Nucleus accumbens (tissue), 56 donors: ENCODE measurements around the gene KLF6.
A peak's percentile ranks its signal among the peaks of the same experiment; 100 is the strongest.

Experiments
- DNase-seq, 56 donors: peaks; one replicate each; lab custom pipeline; 2025; lab: John Stamatoyannopoulos, UW

Gene KLF6

GRCh38 chr10:3790272-3790671 lies 5.3 kb upstream of the KLF6 start:
- no peak for DNase-seq

- no peak for DNase-seq
These were observed 4.6 kb upstream of the KLF6 start for GRCh38 chr10:3789621-3790020.

- no peak for DNase-seq
These were observed 2.8 kb upstream of the KLF6 start for GRCh38 chr10:3787816-3788215.

GRCh38 chr10:3787016-3787400 lies 2.0 kb upstream of the KLF6 start:
- no peak for DNase-seq

- DNase-seq, result peak in 6 of 56 donors; percentile 19 to 37 (median 22)
These were observed 1.4 kb upstream of the KLF6 start for GRCh38 chr10:3786295-3787015.

GRCh38 chr10:3785851-3786271 lies 852 bp upstream of the KLF6 start:
- DNase-seq, result peak in 13 of 56 donors; percentile 39 to 68 (median 51)

- peak; percentile 58 to 99 (median 96) for DNase-seq
These were observed 342 bp upstream of the KLF6 start for GRCh38 chr10:3785251-3785850.

GRCh38 chr10:3783682-3784432 lies 1.2 kb downstream of the KLF6 start:
- peak in 25 of 56 donors; percentile 21 to 74 (median 43) for DNase-seq

- DNase-seq, result peak in 24 of 56 donors; percentile 21 to 75 (median 50)
These were observed 1.7 kb downstream of the KLF6 start for GRCh38 chr10:3783316-3783681.

- DNase-seq, result peak in 39 of 56 donors; percentile 27 to 76 (median 52)
These were observed 2.3 kb downstream of the KLF6 start for GRCh38 chr10:3782451-3783315.

GRCh38 chr10:3782146-3782450 lies 2.9 kb downstream of the KLF6 start:
- DNase-seq, result no peak

GRCh38 chr10:3781468-3782145 lies 3.4 kb downstream of the KLF6 start:
- DNase-seq, result peak in 4 of 56 donors; percentile 11 to 39 (median 18)

- no peak for DNase-seq
These were observed 4.1 kb downstream of the KLF6 start for GRCh38 chr10:3780771-3781467.

- no peak for DNase-seq
These were observed 4.8 kb downstream of the KLF6 start for GRCh38 chr10:3780021-3780770.

- DNase-seq, result no peak
These were observed 5.8 kb downstream of the KLF6 start for GRCh38 chr10:3779158-3779741.

- DNase-seq, result no peak
These were observed 6.3 kb downstream of the KLF6 start for GRCh38 chr10:3778692-3779157.

- no peak for DNase-seq
These were observed 6.9 kb downstream of the KLF6 start for GRCh38 chr10:3777981-3778691.
